EH (cell line): ENCODE results near the gene HECW1.

Experiments
- DNase-seq: peaks from one replicate; pipeline ENCODE4 v3.0.0-alpha.2; 2015; ENCODE audit warnings: low read depth

Gene HECW1

GRCh38 chr7:43372676-43373355 is 260.4 kb downstream of the HECW1 start:
- no peak for DNase-seq

DNA sequence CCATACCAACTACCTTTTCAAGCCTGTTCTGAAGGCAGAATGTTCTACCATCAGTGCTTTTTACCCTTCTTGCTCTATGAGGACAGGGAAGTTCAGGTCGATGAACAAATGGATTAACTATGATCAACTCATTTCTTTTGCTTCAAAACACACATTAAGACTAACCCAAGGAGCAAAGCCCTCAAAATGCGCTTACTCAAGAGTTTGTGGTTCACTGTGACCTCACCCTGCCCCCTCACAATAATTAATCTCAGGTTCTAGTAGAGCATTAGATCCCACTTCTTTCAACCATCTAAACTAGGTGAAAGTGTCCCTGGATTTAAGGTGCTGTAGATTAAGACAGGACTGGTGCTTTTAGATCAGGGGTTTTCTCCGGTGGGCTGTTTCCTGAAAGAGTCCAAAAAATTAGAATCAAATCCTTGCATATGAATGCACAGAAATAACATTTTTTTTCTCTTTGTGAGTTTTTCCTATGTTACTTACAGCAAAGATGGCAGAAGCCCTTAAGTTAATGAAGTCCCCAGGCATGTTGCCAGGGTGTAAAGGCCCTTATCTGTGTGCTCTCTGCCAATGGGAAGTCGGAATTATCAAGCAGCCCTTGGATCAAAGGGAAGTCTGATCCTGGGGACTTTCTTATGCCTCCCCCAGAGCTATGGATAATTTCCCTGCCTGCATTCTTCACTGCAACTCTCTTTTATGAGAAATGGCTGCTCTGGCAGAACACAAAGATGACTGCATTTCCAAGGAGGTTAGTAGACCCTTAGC is 264.9 kb downstream of the HECW1 start:
- DNase-seq: no peak

DNA sequence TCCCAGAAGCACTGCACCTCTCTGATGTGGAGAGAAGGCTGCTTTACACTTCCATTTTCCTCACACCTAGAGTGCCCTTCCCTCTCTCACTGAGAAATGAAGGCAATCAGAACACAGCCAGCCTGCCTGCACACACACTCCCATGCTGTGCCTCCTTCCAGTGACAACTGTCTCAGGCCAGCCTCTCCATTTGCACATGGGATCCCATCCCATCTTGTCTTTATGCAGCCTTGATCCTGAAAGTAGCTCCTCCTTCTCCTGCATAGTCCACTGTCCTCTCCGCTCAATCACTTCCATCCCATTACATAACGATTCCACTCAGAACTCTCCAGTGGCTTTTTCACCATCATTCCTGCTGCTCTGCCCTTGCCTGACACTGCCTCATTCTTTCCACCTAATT is 266.8 kb downstream of the HECW1 start:
- DNase-seq: no peak

DNA sequence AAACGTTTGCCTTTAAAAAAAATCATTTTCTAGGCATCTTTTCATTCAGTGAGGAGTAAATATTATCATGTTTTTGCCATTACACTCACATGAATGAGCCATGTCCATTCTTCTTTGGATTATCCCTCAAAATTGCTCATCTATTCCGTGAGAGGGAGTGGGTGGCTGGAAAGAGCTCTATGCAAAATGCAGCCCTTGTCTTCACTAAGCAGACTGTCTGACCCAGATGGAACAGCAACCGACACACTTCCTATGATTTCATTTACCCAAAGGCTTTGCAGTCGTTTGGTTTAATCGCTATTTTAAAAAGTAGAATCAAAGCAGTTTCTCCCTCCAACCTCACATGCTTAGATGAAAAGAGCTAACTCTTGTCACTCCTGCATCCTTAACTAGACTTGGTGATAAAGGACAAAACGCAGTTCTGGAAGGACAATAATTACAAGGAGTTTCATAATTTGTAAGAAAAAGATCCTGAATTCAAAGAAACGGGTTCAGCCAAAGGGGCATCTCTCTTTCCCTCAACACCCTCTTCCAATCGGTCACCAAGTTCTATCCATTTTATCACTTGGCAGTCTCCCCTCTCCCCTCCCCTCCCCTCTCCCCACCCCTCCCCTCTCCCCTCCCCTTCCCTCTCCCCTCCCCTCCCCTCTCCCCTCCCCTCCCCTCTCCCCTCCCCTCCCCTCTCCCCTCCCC is 272.3 kb downstream of the HECW1 start:
- DNase-seq: no peak

GRCh38 chr7:43385309-43385680 is 272.8 kb downstream of the HECW1 start:
- no peak for DNase-seq

DNA sequence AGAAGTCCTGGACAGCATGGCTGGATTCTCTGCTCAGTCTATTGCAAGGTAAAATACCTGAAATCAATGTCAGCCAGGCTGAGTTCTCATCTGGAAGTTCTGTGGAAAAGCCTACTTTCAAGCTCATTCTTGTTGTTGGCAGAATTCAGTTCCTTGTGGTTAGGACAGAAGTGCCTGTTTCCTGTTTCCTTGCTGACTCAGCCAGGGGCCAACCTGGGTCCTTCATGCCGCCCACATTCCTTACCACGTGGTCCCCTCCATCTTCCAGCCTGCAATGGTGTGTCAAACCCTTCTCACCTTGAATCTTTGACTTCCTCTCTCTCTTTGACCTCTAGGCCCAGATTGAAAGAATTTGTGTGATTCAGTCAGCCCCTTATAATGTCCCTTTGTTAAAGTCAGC is 273.4 kb downstream of the HECW1 start:
- DNase-seq: no peak

DNA sequence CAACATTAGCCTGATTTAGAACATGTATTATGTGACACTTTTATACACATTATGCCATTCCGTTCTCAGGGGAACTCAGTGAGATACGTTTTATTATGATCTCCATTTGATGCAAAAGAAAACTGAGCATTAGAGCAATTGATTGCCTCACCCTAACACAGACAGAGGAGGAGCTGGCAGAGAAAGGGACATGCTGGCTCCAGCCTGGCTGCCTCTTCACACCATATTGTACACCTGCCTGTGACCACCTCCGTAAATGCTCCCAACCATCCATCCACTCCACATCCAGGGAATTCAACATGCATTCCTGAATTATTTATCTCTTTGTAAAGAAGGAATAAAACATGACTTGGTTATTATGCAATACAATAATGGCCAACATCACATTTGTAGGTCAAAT is 275.5 kb downstream of the HECW1 start:
- no peak for DNase-seq

DNA sequence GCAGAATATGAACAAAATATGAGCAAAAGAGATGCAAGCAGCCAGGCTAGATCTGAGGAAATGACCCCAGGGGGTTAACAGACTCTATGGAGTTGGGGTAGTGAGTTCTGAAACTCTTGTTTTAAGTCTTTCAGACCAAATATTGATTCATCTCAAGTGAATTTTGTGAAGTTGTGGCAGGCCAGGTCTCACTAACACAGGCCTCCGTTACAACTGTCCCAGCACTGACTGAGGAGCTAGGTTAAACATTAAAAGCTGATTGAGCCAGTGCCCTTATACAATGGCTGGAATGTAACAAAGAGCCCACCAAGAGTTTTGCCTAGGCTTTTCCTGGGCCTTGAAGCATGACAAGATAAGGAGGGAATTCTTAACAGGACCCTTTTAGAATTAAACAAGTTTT is 278.1 kb downstream of the HECW1 start:
- DNase-seq: no peak

- no peak for DNase-seq
Measured at GRCh38 chr7:43391518-43391917, 279.1 kb downstream of the HECW1 start.

DNA sequence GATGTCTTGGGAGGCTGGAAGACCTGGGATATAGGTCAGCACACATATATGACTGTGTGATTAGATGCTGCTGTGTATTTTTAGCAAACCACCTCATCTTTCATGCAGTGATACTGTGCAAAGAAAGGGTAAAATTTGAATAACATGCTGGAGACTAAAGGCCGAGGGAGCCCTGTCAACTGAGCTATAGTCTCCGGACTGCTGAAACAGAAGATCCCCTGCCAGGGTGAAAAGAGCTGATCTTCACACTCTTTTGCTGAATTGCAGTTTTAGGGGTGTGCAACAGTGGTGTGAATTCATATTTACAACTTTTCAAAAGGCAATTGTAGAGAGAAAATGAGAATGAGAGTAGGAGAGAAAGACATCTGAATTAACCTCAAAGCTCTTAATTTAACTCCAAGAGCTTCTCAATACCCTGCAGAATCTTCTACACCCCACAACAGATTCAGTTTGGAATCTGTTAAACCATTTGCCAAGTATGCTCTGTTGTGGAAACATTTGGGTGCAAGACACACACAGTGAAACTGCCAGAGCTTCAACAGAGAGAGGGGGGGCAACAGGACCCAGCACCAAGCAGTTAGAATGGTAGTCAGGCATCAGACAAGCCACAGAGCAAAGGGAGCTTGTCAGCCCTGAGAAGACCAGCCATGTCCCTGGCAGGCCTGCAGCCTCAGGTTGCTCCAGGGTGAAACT is 280.3 kb downstream of the HECW1 start:
- no peak for DNase-seq

DNA sequence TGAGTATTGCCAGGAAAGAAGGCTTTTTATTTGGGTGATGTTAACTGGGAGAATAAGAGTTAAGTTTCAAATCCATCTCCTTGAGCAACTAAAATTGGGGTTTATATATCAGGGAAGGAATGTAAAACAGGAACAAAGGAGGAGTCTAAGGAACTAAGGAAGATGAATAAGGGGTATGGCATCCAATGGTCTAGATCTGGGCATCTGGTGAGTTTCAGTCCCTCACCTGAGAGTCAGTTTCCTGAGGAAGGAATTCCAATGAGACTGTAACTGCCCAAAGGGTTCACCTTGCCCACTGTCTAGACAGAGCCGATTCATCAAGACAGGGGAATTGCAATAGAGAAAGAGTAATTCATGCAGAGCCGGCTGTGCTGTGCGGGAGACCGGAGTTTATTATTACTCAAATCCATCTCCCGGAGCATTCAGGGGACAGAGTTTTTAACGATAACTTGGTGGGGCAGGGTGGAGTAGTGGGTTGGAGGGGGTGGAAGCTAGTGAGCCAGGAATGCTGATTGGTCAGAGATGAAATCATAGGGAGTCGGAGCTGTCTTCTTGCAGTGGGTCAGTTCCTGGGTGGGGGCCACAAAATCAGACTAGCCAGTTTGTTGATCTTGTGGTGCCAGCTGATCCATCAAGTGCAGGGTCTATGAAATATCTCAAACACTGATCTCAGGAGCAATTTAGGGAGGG is 282.1 kb downstream of the HECW1 start:
- DNase-seq: peak; percentile 36

DNA sequence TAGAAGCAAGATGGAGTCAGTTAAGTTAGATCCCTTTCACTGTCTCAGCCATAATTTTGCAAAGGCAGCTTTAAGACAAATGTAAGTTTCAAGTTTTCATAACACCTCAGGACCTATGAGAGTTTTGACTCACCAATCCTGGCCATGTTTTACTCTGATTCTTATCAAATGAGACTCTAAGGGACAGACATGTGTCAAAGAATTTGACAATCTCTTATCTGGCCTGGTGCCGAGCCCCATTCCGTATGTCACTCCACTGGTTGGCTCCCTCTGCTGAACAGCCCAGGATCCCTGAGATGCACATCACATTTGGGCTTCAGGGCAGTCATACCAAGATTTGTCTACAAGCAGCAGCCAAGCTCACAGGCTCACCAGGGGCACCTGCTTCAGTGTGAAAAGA is 282.9 kb downstream of the HECW1 start:
- DNase-seq: no peak

GRCh38 chr7:43396187-43396740 is 283.8 kb downstream of the HECW1 start:
- no peak for DNase-seq

GRCh38 chr7:43398831-43399230 is 286.4 kb downstream of the HECW1 start:
- no peak for DNase-seq

- no peak for DNase-seq
Measured at GRCh38 chr7:43405948-43406347, 293.5 kb downstream of the HECW1 start.

- DNase-seq: no peak
Measured at GRCh38 chr7:43406961-43407360, 294.5 kb downstream of the HECW1 start.

DNA sequence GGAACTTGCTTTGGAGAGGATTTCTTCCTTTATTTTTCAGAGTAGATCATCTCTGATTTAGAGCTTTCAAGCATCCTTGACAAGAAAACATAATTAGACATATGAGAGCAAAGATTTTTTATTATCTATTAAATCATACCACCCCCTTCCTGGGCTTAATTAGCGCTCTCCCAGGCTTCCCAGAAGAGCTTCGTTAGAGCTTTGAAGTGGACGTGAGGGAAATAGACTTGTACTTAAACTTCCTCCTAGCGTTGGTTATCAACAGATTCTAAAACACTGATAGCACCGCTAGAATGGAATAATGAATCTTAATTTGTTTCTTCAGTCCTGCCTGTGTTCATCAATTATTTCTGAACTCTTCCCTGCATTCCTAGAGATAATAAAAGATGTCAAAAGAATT is 296.5 kb downstream of the HECW1 start:
- DNase-seq: no peak

DNA sequence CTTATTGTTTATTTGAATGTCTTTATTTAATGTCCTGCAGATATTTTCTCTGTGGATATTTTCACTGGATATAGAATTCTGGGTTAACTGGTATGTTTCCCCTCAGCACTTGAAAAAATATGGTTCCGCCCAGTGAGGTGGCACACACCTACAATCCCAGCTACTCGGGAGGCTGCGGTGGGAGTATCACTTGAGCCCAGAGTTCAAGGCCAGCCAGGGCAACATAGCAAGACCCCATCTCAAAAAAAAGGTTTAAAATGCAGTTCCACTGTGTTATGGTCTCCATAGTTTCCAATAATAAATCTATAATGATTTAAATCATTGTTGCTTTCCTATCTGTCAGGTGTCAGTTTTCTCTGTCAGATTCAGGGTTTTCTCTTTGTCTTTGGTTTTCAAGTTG is 305.0 kb downstream of the HECW1 start:
- DNase-seq: no peak

GRCh38 chr7:43430411-43430810 is 318.0 kb downstream of the HECW1 start:
- DNase-seq: peak; percentile 8

DNA sequence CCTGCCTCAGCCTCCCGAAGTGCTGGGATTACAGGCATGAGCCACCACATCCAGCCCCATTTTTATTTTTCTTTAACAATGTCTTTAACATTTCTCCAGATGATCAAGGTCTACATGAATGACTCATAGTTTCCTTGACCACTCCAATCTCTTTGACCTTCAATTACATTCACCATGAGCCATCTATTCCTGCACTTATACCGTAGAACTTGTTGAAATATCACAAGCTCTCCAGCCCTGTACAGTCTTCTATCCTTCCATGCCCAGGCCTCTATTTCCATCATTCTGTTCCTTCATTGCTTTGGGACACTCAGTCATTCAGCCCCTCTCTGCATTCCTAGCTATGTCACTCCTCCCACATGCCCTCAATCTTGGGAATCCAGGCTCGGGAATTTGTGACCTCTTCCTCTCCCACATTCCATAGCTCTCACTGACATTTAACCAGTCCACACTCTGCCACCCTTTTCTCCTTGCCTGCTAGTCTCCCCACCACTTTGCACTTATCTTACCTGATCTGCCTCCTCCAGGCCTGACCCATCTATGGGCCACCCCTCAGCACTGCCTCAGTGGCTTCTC is 318.7 kb downstream of the HECW1 start:
- peak; percentile 64 for DNase-seq

DNA sequence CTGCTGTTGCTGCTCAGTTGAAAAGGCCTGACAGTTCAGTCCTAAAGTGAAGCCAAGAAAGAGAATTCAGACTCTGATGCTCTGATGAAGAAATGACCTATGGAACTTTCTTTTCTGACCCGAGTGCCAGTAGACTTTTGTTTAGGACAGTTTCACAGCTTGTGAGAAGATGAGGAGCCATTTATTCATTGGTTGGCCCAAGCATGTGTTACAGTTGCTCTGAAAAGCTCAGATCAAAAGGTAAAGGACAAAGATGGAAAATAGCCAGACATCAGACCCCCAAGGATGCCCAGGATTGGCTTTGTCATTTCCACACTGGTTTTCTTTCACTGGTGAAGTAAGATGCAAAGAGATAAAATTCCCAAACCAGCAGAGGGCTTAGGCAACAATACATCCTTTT is 321.2 kb downstream of the HECW1 start:
- DNase-seq: no peak
